ENCODE results near the gene CARMIL1.

CARMIL1 gene

DNA sequence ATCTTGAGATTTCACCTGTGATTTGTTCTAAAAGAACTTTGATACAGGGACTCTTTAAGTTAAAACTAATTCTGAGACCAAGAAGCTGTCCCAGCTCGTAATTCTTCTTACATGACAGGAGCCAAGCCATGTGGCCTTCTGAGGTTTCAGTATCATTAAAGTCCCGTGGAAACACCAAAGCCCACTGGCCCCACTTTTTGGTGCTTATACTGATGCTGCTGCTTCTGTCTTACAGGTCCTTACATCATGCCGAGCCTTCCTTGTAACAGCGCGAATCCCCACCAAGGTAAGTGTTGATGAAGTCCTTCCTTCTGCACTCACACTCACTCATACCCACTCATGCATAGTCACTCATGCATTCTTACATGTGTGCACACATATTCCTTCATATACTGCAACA, 140.7 kb downstream of the CARMIL1 start:
- no peak for ATAC-seq
- TF ChIP-seq ZNF565 (CRISPR knock-in tag; conservative IDR thresholded peaks at IDR 0.05; ENCODE audit: low read depth): no peak
- TF ChIP-seq BACH2 (CRISPR knock-in tag; IDR thresholded peaks at IDR 0.05; ENCODE audit: borderline replicate concordance): no peak
- TF ChIP-seq GLIS3 (CRISPR knock-in tag; IDR thresholded peaks at IDR 0.05): no peak
- TF ChIP-seq ESRRG (CRISPR knock-in tag; IDR thresholded peaks at IDR 0.05): no peak
- no peak for TF ChIP-seq PPARA (CRISPR knock-in tag; IDR thresholded peaks at IDR 0.05; ENCODE audit: borderline replicate concordance)
- no peak for TF ChIP-seq SNAI2 (CRISPR knock-in tag; IDR thresholded peaks at IDR 0.05)
- TF ChIP-seq ISL1 (CRISPR knock-in tag; IDR thresholded peaks at IDR 0.05): no peak
- no peak for TF ChIP-seq CSDC2 (CRISPR knock-in tag; IDR thresholded peaks at IDR 0.05)
- no peak for TF ChIP-seq ZNF70 (CRISPR knock-in tag; IDR thresholded peaks at IDR 0.05)
- TF ChIP-seq OSR1 (CRISPR knock-in tag; IDR thresholded peaks at IDR 0.05): no peak
- TF ChIP-seq CSRNP3 (CRISPR knock-in tag; IDR thresholded peaks at IDR 0.05): no peak
- no peak for TF ChIP-seq ZFP3 (CRISPR knock-in tag; IDR thresholded peaks at IDR 0.05)
- TF ChIP-seq POU6F1 (CRISPR knock-in tag; IDR thresholded peaks at IDR 0.05; ENCODE audit: borderline replicate concordance, low read depth): no peak
- TF ChIP-seq ARNTL (CRISPR knock-in tag; IDR thresholded peaks at IDR 0.05; ENCODE audit: borderline replicate concordance, low read depth): no peak
- no peak for TF ChIP-seq TSHZ2 (CRISPR knock-in tag; IDR thresholded peaks at IDR 0.05)
- TF ChIP-seq, protein P1, sequence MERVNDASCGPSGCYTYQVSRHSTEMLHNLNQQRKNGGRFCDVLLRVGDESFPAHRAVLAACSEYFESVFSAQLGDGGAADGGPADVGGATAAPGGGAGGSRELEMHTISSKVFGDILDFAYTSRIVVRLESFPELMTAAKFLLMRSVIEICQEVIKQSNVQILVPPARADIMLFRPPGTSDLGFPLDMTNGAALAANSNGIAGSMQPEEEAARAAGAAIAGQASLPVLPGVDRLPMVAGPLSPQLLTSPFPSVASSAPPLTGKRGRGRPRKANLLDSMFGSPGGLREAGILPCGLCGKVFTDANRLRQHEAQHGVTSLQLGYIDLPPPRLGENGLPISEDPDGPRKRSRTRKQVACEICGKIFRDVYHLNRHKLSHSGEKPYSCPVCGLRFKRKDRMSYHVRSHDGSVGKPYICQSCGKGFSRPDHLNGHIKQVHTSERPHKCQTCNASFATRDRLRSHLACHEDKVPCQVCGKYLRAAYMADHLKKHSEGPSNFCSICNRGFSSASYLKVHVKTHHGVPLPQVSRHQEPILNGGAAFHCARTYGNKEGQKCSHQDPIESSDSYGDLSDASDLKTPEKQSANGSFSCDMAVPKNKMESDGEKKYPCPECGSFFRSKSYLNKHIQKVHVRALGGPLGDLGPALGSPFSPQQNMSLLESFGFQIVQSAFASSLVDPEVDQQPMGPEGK (CRISPR knock-in tag; IDR thresholded peaks at IDR 0.05; ENCODE audit: borderline replicate concordance): no peak
- no peak for TF ChIP-seq ZNF8 (CRISPR knock-in tag; IDR thresholded peaks at IDR 0.05)
- TF ChIP-seq TCF4 (CRISPR knock-in tag; IDR thresholded peaks at IDR 0.05; ENCODE audit: borderline replicate concordance): no peak

DNA sequence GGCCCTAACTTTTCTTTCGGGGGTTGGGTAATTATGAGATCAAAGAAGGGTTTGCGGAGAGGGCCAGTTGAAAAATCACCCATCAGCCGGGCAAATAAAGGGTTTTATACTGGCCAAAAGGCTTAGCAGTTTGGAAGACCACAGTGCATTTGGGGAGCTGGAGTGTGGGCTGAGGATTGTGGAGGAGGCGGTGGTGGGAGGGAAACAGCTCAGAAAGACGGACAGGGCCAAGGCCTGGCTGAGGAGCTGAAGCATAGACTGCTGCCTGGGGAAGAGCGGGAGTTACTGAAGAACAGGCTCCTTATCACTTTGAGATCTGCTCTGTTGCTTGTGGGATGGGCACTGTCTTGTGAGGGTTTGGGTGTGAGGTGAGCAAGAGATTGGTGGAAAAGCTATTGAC, 144.2 kb downstream of the CARMIL1 start:
- TF ChIP-seq ZNF565 (CRISPR knock-in tag; conservative IDR thresholded peaks at IDR 0.05; ENCODE audit: low read depth) (no peak), CSDC2 (CRISPR knock-in tag; IDR thresholded peaks at IDR 0.05) (no peak), ZNF8 (CRISPR knock-in tag; IDR thresholded peaks at IDR 0.05) (no peak), TOX (CRISPR knock-in tag; IDR thresholded peaks at IDR 0.05; ENCODE audit: borderline replicate concordance) (no peak), RARB (CRISPR knock-in tag; IDR thresholded peaks at IDR 0.05) (no peak), ZNF70 (CRISPR knock-in tag; IDR thresholded peaks at IDR 0.05) (no peak), OSR1 (CRISPR knock-in tag; IDR thresholded peaks at IDR 0.05) (no peak), ZFP3 (CRISPR knock-in tag; IDR thresholded peaks at IDR 0.05) (no peak), BACH2 (CRISPR knock-in tag; IDR thresholded peaks at IDR 0.05; ENCODE audit: borderline replicate concordance) (no peak), SNAI2 (CRISPR knock-in tag; IDR thresholded peaks at IDR 0.05) (no peak), POU6F1 (CRISPR knock-in tag; IDR thresholded peaks at IDR 0.05; ENCODE audit: borderline replicate concordance, low read depth) (no peak), CREB5 (CRISPR knock-in tag; IDR thresholded peaks at IDR 0.05; ENCODE audit: low read depth) (no peak), GLIS3 (CRISPR knock-in tag; IDR thresholded peaks at IDR 0.05) (no peak), TCF4 (CRISPR knock-in tag; IDR thresholded peaks at IDR 0.05; ENCODE audit: borderline replicate concordance) (no peak), ISL1 (CRISPR knock-in tag; IDR thresholded peaks at IDR 0.05) (no peak), ESRRG (CRISPR knock-in tag; IDR thresholded peaks at IDR 0.05) (no peak), TSHZ2 (CRISPR knock-in tag; IDR thresholded peaks at IDR 0.05) (no peak)
- TF ChIP-seq, protein P1 (CRISPR knock-in tag; IDR thresholded peaks at IDR 0.05; ENCODE audit: borderline replicate concordance): no peak
- no peak for ATAC-seq
